ENCODE results near the gene CRIP2. TPM values are rescaled to one million over a fixed set of nuclear protein-coding genes. Genes with fewer than 3 reads are reported as not detected.

CRIP2 gene
- total RNA-seq, 3 donors from 2014 or later (not counting 1 experiment from before 2014, with no cell fraction given) = 1.7 to 4.6 (median 2.0) TPM

GRCh38 chr14:105426416-105427130, 48.0 kb upstream of the CRIP2 start:
- H3K27me3 Mint-ChIP-seq (ENCODE audit: low read depth in 2 of 2) = no peaks in the 10 kb centered on the region
- intact Hi-C loops (cut with micrococcal nuclease) = no loop called here
- no peak overlapping the region for H3K27ac ChIP-seq (ENCODE audit: low read length)
- no peak for TF ChIP-seq CTCF (IDR thresholded peaks at IDR 0.05)
- no peak overlapping the region for H3K4me3 ChIP-seq (ENCODE audit: low read length)
- peaks cover 14% of the 10 kb centered on the region for H3K4me1 ChIP-seq (ENCODE audit: control insufficient read depth, insufficient read depth, low read length)
- no peak overlapping the region for H3K4me3 Mint-ChIP-seq
- peaks cover 38% of the 10 kb centered on the region in 2 donors for H3K4me1 Mint-ChIP-seq
- DNase-seq (no peak), ATAC-seq (no peak)
- no peaks in the 10 kb centered on the region for H3K36me3 Mint-ChIP-seq
- H3K27ac Mint-ChIP-seq = peak overlapping the region in 1 of 2 donors; percentile 67
- no peaks in the 10 kb centered on the region for H3K27me3 ChIP-seq (ENCODE audit: control insufficient read depth, insufficient read depth, low read length)
- 97% methylated on average over 21 of the region's 21 CpGs for WGBS (ENCODE audit: insufficient coverage)
- no peaks in the 10 kb centered on the region for H3K9me3 ChIP-seq (ENCODE audit: control insufficient read depth, insufficient read depth, low read length)
- no peaks in the 10 kb centered on the region for H3K36me3 ChIP-seq (ENCODE audit: control insufficient read depth, insufficient read depth, low read length)
- no peaks in the 10 kb centered on the region for H3K9me3 Mint-ChIP-seq

- H3K4me3 Mint-ChIP-seq = no peak overlapping the region
- 97% methylated on average over 10 of the region's 10 CpGs for WGBS (ENCODE audit: insufficient coverage)
- no peak for DNase-seq
- Histone ChIP-seq H3K4me1 (ENCODE audit: control insufficient read depth, insufficient read depth, low read length) (peaks cover 6% of the 10 kb centered on the region), H3K4me3 (ENCODE audit: low read length) (no peak overlapping the region), H3K36me3 (ENCODE audit: control insufficient read depth, insufficient read depth, low read length) (no peaks in the 10 kb centered on the region), H3K27ac (ENCODE audit: low read length) (no peak overlapping the region), H3K27me3 (ENCODE audit: control insufficient read depth, insufficient read depth, low read length) (no peaks in the 10 kb centered on the region), H3K9me3 (ENCODE audit: control insufficient read depth, insufficient read depth, low read length) (no peaks in the 10 kb centered on the region)
- TF ChIP-seq CTCF (IDR thresholded peaks at IDR 0.05) = no peak
- intact Hi-C loops (cut with micrococcal nuclease) = no loop called here
- H3K27ac Mint-ChIP-seq = peak overlapping the region in 1 of 2 donors; percentile 67
- no peaks in the 10 kb centered on the region for H3K9me3 Mint-ChIP-seq
- H3K36me3 Mint-ChIP-seq = no peaks in the 10 kb centered on the region
- H3K27me3 Mint-ChIP-seq (ENCODE audit: low read depth in 2 of 2) = no peaks in the 10 kb centered on the region
- H3K4me1 Mint-ChIP-seq = peaks cover 30% of the 10 kb centered on the region in 2 donors
- ATAC-seq = no peak
Observed at GRCh38 chr14:105427412-105427811, 47.2 kb upstream of the CRIP2 start.

GRCh38 chr14:105427936-105428485, 46.6 kb upstream of the CRIP2 start:
- no peak overlapping the region for H3K4me3 Mint-ChIP-seq
- Histone ChIP-seq H3K9me3 (ENCODE audit: control insufficient read depth, insufficient read depth, low read length) (no peaks in the 10 kb centered on the region), H3K4me1 (ENCODE audit: control insufficient read depth, insufficient read depth, low read length) (no peaks in the 10 kb centered on the region), H3K36me3 (ENCODE audit: control insufficient read depth, insufficient read depth, low read length) (no peaks in the 10 kb centered on the region), H3K27me3 (ENCODE audit: control insufficient read depth, insufficient read depth, low read length) (no peaks in the 10 kb centered on the region), H3K4me3 (ENCODE audit: low read length) (no peak overlapping the region), H3K27ac (ENCODE audit: low read length) (no peak overlapping the region)
- H3K27ac Mint-ChIP-seq = peak overlapping the region; percentile 38 to 46
- H3K27me3 Mint-ChIP-seq (ENCODE audit: low read depth in 2 of 2) = no peaks in the 10 kb centered on the region
- TF ChIP-seq CTCF (IDR thresholded peaks at IDR 0.05) = no peak
- ATAC-seq (peak in 2 of 3 donors; percentile 15 to 45), DNase-seq (no peak)
- whole genome bisulfite sequencing (ENCODE audit: insufficient coverage) = 66% methylated on average over 9 of the region's 9 CpGs
- H3K4me1 Mint-ChIP-seq = peaks cover 25% of the 10 kb centered on the region in 2 donors
- intact Hi-C loops (cut with micrococcal nuclease) = no loop called here
- no peaks in the 10 kb centered on the region for H3K9me3 Mint-ChIP-seq
- H3K36me3 Mint-ChIP-seq = no peaks in the 10 kb centered on the region

Data from natural killer cell (primary cell).